Stimulated activated CD4-positive, alpha-beta T cell treated with anti-CD3 and anti-CD28 coated beads, Interleukin-1b, Interleukin-23, amount 100 ng/mL, for 1 hour (primary cell): ENCODE measurements around the gene SPACA4.

ENCODE experiments used
- DNase-seq, 2 donors: peaks; one replicate each; pipeline ENCODE4 v3.0.0-alpha.2; 2020; ENCODE audit warnings: low read depth in 2 of 2

The SPACA4 gene

GRCh38 chr19:48634424-48635262 is 28.1 kb downstream of the SPACA4 start:
- peak; percentile 78 to 90 for DNase-seq

- DNase-seq: peak; percentile 42 to 59
Observed at GRCh38 chr19:48635263-48635965, 28.9 kb downstream of the SPACA4 start.

- DNase-seq: no peak
Observed at GRCh38 chr19:48635966-48636858, 29.7 kb downstream of the SPACA4 start.

- DNase-seq: no peak
Observed at GRCh38 chr19:48636859-48637448, 30.4 kb downstream of the SPACA4 start, which contains the start of gene DBP. Gene DBP (minus strand): TSS chr19:48637379. CDS start chr19:48636994, 385 bp downstream.

- peak; percentile 98 to 100 for DNase-seq
Observed at GRCh38 chr19:48637449-48637947, 31.0 kb downstream of the SPACA4 start.

DNA sequence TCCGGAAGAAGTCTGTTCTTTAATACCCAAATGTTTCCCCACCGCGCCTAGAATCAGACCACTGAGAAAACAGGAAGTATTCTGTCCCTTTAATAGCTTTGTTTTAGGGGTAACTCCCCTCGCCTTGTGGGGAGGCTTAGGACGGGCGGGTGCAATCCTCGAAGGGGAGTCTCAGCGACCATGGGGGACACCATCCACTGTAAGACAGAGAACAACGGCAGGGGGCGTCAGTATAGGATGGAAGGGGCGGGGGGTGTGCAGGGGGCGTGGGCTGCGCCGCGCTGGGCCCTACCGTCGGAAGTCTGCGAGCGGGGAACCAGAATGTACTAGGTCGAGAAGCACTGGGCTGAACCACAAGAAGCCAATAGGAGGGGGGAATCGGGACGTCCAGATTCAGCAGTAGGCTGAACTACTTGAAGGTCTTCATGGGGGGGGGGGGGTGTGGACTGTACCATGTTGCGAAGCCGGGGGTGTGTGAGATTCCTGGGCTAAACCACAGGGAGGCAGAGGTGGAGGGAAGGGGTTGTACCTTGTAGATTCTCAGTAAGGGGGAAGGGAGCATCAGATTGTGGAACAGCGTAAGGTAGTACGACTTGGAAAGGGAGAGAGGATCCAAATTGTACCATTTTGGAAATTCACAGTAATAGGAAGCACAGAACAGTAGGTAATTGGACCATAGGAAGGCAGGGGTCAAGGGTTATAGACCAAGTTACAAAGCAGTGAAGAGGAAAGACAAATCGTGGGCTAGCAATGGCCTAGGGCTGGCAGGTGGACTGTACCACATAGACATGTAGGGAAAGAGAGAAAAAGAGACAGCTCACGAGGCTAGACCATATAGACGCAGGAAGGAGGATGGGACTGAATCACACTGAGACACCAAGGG is 31.6 kb downstream of the SPACA4 start:
- DNase-seq: peak in 1 of 2 donors; percentile 78

DNA sequence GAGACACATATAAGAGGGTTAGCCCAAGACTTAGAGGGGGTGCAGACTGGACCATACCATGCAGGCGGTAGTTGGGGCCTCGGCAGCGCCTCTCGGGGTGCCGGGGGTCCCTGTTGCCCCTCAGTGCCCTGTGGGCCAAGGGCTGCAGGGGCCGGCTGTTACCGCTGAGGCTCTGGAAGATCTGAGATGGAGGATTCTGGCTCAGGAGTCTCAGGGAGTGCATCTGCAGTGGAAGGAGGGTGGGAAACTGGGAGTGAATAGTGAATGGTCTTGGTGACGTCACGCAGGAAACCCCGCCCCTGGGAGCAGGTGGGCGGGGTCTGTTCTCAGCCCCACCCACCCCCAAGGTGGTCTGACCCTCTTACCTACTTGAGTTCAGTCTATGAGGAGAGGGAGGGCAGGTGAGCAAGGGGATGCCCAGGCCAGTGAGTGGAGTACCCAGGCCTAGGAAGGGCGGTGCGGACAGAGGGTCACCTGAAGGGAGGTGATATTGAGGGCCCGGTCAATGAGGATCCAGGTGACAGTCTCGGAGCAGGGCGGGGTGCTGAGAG is 32.4 kb downstream of the SPACA4 start:
- no peak for DNase-seq

DNA sequence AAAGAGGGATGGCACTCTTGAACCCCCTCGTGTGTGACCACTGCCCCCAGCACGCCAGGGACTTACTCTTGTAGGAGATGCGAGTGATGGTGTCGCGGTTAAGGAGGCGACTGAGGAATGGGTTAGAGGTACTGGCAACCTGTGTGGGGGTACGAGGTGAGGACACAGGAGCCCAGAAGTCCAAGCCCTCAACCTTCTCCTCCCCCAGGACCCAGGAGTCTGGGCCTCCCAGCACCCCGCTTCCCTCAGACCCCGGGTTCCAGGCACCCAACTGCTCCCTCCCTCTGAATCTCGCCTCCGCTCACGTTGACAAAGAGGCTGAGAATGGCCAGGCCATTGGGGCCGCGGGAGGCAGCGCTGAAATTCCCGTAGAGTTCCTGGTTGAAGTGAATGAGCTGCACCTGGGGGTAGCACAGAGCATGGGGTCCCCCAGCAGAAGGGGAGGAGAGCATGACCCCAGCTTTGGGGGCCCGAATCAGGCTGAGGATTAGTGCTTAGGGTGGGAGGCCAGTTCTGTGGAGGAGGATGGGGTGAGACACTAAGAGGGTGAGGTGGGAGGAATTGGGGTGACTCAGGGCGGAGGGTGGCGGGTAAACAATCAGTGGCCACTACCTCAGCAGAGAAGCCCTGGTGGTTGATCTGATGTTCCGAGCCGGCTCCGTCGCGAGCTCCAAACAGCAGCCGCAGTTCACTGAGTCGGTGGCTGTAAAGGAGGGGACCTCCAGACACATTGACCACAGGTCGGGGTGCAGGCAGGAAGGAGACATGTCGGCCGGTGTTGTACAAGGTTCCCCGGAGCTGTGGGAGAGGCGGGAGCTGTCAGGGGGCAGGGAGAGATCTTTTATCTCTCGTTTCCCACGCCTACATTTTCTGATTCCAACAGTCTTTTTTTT is 33.2 kb downstream of the SPACA4 start:
- no peak for DNase-seq

- no peak for DNase-seq
Observed at GRCh38 chr19:48641850-48642249, 35.3 kb downstream of the SPACA4 start.

- no peak for DNase-seq
Observed at GRCh38 chr19:48642862-48643261, 36.3 kb downstream of the SPACA4 start.

GRCh38 chr19:48644355-48644754 is 37.8 kb downstream of the SPACA4 start:
- no peak for DNase-seq

- peak in 1 of 2 donors; percentile 45 for DNase-seq
Observed at GRCh38 chr19:48644839-48645619, 38.5 kb downstream of the SPACA4 start.

DNA sequence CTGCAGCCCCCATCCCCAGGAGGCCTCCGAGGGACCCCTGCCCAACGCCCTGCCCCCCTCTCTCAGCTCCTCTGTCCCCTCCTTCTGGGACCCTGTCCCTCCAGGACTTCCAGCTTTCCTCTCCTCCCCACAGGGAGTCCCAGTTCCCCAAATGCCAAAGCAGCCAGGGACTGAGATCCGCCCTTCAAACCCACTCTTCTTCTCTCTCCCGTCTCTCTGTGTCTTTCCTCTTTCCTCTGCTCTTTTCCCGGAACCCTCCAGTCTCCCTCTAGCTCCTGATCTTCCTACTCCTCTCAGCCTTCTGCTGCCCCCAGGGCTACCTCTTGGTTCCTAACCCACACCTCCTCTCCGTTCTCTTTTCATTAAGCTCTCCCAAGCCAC is 39.1 kb downstream of the SPACA4 start:
- no peak for DNase-seq

DNA sequence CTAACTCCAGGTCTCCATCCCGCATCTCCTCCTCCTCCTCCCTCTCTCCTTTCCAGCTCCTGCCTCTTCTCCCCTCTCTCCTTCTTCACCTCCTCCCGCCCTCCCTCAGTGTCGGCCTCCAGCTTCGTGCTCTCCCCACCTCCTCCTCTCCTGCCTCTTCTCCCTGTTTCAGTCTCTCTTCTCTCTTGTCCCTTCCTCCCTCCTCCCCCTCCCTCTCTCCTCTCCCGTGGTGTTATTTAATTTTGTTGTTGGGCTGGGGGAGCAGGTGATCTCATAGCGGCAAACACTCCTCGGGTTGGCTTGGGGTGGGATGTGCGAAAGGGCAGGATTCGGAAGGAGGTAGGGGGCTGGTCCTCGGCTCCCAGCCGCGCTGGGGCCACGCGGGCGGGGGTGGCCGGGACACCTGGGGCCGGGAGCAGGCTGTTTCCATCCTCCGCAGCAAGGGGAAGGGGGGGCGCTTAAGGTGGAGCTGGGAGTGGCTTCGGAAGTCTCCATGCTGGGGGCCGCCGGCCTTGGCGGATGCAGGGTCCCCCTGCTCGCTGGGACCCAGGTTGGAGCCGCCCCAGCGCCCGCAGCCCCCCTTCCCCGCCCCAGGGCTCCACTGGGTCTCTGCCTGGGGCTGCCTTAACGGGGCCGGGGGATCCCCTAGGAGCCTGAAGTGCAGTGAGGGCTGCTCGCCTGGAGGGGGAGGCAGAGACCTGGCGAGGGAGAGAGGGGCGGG is 39.6 kb downstream of the SPACA4 start, which contains the start of gene CA11:
Gene CA11 (minus strand): TSS at position 187 of the 721 bp plus-strand sequence. CDS start 555 bp downstream, outside the sequence.
- DNase-seq: peak; percentile 81

DNA sequence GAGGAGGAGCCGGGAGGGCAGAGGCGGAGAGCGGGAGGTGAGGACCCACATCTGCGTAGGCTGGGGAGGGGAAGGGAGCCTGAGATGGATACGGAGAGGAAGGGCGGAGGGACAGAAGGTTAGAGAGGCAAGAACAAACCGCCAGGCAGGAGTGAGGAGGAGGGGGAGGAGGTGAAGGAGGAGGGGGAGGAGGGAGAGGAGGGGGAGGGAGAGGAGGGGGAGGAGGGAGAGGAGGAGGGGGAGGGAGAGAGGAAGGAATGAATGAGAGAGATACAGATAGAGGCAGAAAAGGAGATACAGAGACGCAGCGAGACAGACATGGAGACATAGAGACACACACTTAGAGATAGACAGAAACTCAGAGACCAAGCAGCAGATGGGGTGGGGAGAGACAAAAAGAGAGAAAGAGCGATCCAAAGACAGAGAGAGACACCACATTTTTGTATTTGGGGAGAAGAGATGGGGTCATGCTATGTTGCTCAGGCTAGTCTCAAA is 40.2 kb downstream of the SPACA4 start:
- no peak for DNase-seq

GRCh38 chr19:48648134-48648533 is 41.6 kb downstream of the SPACA4 start:
- no peak for DNase-seq
